ENCODE data around the gene CNOT1.

GRCh38 chr16:58501242-58502131 lies 128.1 kb downstream of the CNOT1 start:
- no peak for TF ChIP-seq CTCF (IDR thresholded peaks at IDR 0.05; ENCODE audit: low read length)
- no peak for TF ChIP-seq EZH2phosphoT487 (IDR thresholded peaks at IDR 0.05; ENCODE audit: low read length)

All from MM.1S (cell line).